Adipose tissue (tissue), 3 donors: Measurements from ENCODE around the gene CPAMD8. TPM values are rescaled to one million over a fixed set of nuclear protein-coding genes. Genes with fewer than 3 reads are reported as not detected.
"Not testable (repeated sequence)": the region's sequence is repeated elsewhere in the genome, so short reads cannot be mapped to it uniquely, and the experiment has no call there.

Experiments
- H3K27ac ChIP-seq: one replicate; pipeline ENCODE4 v1.5.1; 2013; ENCODE audit warnings: low read depth, low read length
- WGBS, 3 donors: extraction: QIAGEN DNeasy Blood & Tissue Kit; methylation state at CpG; one replicate each; pipeline ENCODE4 v1.1.7; 2013; 5-methylcytosine and 5-hydroxymethylcytosine counted together
- polyA plus RNA-seq, 3 donors: library from polyadenylated mRNA; stranded (reverse); fragments of 200-250 nt; gene quantifications; one replicate each; pipeline ENCODE4 v1.2.3, GENCODE V29; 2013
- donor health status: healthy with polysubstance abuse.
- donor health status: Bipolar disorder and iron deficiency.
- donor health status: healthy.

Gene CPAMD8
- polyA plus RNA-seq, 3 donors, result 1.5 to 56.2 (median 9.6) TPM

GRCh38 chr19:17014212-17014861 lies 12.3 kb downstream of the CPAMD8 start:
- H3K27ac ChIP-seq, result not testable (repeated sequence)
- 43 to 78% (median 76%) methylated on average over 9 of the region's 9 CpGs for WGBS, 3 donors

DNA sequence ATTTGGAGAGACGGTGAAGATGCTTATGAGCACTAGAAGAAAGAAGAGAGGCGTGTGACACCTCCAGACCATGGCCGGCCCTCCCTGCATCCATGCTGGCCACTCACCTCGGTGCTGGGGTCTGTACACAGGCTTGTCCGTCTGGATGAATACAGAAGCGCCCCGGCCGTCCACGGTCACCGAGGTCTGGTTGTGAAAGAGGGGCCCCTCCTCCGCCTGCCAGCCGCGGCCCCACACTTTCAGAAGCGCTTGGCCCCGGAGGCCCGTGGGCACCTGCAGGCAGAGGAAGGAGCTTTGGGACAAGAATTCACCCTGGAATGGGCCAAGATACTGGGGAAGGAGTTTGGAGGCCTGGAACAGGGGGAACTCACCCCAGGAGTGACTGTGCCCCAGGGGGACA lies 15.1 kb downstream of the CPAMD8 start:
- WGBS, 3 donors, result 83 to 89% (median 87%) methylated on average over 16 of the region's 16 CpGs
- H3K27ac ChIP-seq, result no peak overlapping the region

DNA sequence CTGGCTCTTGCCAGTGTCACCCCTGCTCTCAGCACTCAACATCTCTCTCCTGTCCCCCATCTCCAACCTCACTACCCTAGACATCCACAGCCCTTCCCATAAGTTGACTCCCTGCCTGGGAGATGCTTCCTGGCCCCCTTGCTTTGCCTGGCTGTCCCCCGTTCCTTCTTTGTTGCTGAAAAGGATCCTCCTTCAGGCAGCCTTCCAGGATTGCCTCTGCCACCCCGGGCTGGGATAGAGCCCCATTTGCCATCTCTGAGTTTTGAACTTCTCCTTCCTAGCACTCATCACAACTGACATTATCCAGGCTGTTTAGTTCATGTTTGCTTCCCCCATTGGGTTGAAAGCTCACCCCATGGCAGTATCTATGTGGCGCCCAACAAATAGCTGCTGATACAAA lies 20.0 kb downstream of the CPAMD8 start:
- 79 to 95% (median 90%) methylated on average over 3 of the region's 3 CpGs for WGBS, 3 donors
- H3K27ac ChIP-seq, result no peak overlapping the region

DNA sequence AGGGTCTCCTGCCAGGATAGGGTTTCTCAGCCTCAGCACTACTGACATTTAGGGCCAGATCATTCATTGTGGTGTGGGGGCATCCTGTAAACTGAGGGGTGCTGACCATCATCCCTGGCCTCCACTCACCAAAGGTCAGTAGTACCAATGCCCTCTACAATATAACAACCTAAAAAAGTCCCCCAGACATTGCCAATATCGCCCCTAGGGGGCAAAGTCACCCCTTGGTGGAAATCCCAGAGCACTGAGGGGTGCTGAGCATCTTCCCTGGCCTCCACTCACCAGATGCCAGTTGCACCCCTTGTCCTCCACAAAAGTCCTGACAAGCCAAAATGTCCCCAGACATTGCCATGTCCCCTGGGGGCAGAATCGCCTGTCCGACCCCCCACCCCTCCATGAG lies 21.6 kb downstream of the CPAMD8 start:
- 64 to 87% (median 76%) methylated on average over 3 of the region's 3 CpGs for WGBS, 3 donors

DNA sequence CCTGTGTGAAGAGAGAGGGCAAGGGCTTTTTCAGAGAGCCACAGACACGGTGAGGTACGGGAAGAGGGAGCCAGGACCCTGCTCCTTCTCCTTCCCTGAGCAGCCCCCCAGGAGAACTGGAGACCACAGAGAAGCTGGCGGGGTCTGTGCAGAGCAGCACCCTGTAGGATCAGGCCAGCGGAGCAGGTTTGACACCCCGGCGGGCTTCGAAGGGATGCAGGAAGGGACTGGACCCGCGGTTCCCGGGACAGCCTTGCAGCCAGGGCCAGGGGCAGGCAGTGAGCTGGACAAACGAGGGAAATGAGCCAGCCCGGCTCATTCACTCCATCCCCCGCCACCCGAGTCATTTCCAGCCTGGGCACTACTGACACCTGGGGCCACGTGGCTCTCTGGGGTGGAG lies 22.2 kb downstream of the CPAMD8 start:
- WGBS, 3 donors, result 79 to 90% (median 84%) methylated on average over 15 of the region's 15 CpGs
- H3K27ac ChIP-seq, result no peak overlapping the region

More for the DNA sequence above, 21.6 kb downstream of the CPAMD8 start:
- no peak overlapping the region for H3K27ac ChIP-seq

DNA sequence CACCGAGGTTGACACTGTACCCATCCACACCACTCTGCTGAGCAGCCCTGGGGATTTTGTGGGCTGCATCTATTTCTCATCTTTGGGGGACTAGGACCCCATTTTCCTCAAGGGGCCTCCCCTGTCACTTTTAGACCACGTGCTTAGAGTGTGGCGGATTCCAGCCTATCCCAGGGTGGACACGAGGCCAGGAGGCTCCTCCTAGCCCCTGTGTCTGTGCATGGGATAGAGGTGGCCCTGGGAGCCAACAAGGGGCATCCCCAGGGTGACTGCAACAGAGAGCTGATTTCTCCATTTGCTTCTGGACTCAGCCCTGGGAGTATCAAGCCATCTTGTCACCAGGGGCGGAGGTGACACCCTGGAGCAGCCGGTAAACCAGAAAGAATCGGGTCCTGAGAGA lies 24.2 kb downstream of the CPAMD8 start:
- 57 to 82% (median 75%) methylated on average over 7 of the region's 7 CpGs for WGBS, 3 donors
- H3K27ac ChIP-seq, result no peak overlapping the region

GRCh38 chr19:17001603-17002183 lies 24.9 kb downstream of the CPAMD8 start:
- 47 to 58% (median 53%) methylated on average over 6 to 7 of the region's 7 CpGs for WGBS, 3 donors
- H3K27ac ChIP-seq, result no peak overlapping the region

DNA sequence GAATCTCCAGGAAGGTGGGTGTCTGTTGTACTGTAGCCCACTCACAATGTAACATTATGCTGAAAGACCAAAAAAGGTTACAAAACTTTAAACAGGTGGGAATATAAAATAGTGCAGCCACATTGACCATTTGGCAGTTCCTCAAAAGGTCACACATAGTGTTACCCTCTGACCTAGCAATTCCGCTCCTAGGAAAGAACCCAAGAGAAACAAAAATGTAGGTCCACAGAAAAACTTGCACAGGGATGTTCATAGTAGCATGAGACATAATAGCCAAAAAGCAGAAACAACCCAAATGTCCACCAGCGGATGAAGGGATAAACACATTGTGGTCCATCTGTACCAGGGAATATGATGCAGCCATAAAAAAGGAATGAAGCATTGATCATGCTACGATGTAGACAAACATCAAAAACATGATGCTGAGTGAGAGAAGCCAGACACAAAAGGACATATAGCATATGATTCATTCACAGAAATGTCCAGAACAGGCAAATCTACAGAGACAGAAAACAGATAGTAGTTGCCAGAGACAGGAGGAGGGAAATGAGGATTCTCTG lies 27.9 kb downstream of the CPAMD8 start:
- WGBS, 3 donors, result 92 to 97% (median 97%) methylated on average over 3 of the region's 3 CpGs
- H3K27ac ChIP-seq, result no peak overlapping the region

- WGBS, 3 donors, result 72 to 88% (median 81%) methylated on average over 11 to 19 of the region's 23 CpGs
- H3K27ac ChIP-seq, result not testable (repeated sequence)
These were observed 29.6 kb downstream of the CPAMD8 start for GRCh38 chr19:16996838-16997490.

DNA sequence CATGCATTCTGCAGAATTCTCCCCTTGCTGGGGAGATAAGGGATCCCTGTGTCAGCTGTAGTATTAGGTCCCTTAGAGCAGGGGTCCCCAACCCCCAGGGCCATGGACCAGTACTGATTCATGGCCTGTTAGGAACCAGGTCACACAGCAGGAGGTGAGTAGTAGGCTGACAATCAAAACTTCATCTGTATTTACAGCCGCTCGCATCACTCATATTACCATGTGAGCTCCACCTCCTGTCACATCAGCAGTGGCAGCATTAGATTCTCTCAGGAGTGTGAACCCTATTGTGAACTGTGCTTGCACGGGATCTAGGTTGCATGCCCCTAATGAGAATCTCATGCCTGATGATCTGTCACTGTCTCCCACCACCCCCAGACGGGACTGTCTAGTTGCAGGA lies 37.9 kb downstream of the CPAMD8 start:
- H3K27ac ChIP-seq, result no peak overlapping the region
- WGBS, 3 donors, result 71 to 93% (median 84%) methylated on average over 4 of the region's 4 CpGs

GRCh38 chr19:16985403-16985802 lies 41.2 kb downstream of the CPAMD8 start:
- WGBS, 3 donors, result 85 to 97% (median 94%) methylated on average over 2 of the region's 2 CpGs
- H3K27ac ChIP-seq, result no peak overlapping the region

GRCh38 chr19:16982586-16982985 lies 44.0 kb downstream of the CPAMD8 start:
- H3K27ac ChIP-seq, result not testable (repeated sequence)
- WGBS, 3 donors, result 79 to 85% (median 84%) methylated on average over 2 of the region's 2 CpGs

- no peak overlapping the region for H3K27ac ChIP-seq
- 90 to 100% (median 98%) methylated on average over 1 of the region's 1 CpG for WGBS, 3 donors
These were observed 47.5 kb downstream of the CPAMD8 start for GRCh38 chr19:16978839-16979802.

DNA sequence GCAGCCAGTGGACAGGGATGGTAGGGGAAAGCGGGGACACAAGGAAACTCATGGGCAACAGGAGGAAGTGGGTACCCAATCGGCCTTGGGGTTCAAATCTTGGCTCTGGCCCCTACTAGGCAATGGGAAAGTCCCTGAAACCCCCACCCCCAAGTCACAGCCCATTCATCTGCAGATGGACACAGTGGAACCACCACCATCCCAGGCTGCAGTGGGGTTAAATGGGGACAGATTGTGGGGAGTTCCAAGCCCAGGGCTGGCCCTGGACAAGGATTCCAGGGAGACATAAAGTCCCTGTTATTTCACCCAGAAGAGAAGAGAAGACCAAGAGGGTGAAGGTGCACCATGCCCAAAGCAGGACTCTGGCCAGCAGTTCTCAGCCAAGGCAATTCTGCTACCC lies 48.5 kb downstream of the CPAMD8 start:
- 57 to 81% (median 78%) methylated on average over 2 of the region's 2 CpGs for WGBS, 3 donors
- no peak overlapping the region for H3K27ac ChIP-seq

- WGBS, 3 donors, result 83 to 89% (median 88%) methylated on average over 15 of the region's 15 CpGs
- no peak overlapping the region for H3K27ac ChIP-seq
These were observed 49.3 kb downstream of the CPAMD8 start for GRCh38 chr19:16977306-16977705.

DNA sequence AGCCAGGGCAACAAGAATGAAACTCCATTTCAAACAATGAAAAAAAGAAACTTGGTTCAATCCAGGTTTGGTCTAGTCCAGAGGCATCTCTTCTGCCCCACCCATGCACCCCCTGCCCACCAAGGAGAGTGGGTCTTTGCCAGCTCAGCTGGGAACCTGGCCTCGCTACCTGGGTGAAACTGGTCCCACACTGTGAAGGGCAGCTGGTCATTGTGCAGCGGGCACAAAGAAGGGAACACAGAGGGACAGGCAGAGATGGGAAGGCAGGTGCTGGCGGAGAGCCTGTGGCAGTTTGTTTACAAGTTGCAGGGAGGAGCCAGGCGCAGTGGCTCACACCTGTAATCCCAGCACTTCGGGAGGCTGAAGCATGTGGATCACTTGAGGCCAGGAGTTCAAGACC lies 50.2 kb downstream of the CPAMD8 start:
- no peak overlapping the region for H3K27ac ChIP-seq
- WGBS, 3 donors, result 80 to 94% (median 88%) methylated on average over 5 of the region's 5 CpGs

GRCh38 chr19:16970821-16971220 lies 55.8 kb downstream of the CPAMD8 start:
- 83 to 87% (median 84%) methylated on average over 8 of the region's 8 CpGs for WGBS, 3 donors
- H3K27ac ChIP-seq, result no peak overlapping the region

DNA sequence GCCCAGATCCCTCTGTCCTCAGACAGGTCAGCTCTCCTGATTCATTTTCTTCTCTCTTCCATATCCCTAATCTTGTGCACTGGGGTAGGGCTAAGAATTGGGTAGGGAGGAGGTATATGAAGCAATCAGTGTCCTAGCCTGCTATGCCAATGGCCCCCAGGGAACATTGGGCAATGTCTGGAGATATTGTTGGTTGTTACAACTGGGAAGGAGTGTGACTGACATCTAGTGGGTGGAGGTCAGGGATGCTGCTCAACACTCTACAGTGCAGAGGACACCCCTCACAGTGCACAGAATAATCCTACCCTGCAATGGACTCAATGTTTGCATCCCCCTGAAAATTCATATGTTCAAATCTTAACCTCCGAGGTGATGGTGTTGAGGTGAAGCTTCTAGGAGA lies 57.5 kb downstream of the CPAMD8 start:
- WGBS, 3 donors, result 96 to 100% (median 100%) methylated on average over 1 of the region's 1 CpG
- no peak overlapping the region for H3K27ac ChIP-seq
